SK-N-SH (cell line): Measurements from ENCODE around the gene UNKL. TPM values are rescaled to one million over a fixed set of nuclear protein-coding genes. Genes with fewer than 3 reads are reported as not detected.

Source experiments
- CTCF ChIA-PET: fragments of 300-600, 350-600 bp; formaldehyde crosslinking; extraction: SDS; loops from one replicate; lab custom pipeline; 2021; lab: Yijun Ruan, JAX
- POLR2A ChIA-PET: fragments of 350-600 bp; sonication (Branson Sonifier 250); formaldehyde crosslinking; extraction: SDS; loops from one replicate; lab custom pipeline; 2020; ENCODE audit warnings: antibody characterized with exemption, inconsistent platforms; lab: Yijun Ruan, JAX
- DNase-seq: peaks from one replicate; pipeline ENCODE4 v3.0.0; 2012
- H2AFZ ChIP-seq: fragments of 200-600 bp; sonication (generic); 2 replicates; pipeline ENCODE4 v1.8.1; 2016; ENCODE audit warnings: antibody characterized with exemption, mild to moderate bottlenecking, low read depth
- H3F3A ChIP-seq: fragments of 200-600 bp; sonication (generic); replicated peaks from 2 replicates; pipeline ENCODE3; 2016; ENCODE audit warnings: antibody characterized with exemption, mild to moderate bottlenecking; ENCODE audit not compliant: insufficient read depth
- H3K27ac ChIP-seq, 2 experiments: fragments of 200-500 bp in 1 of 2; fragments of 200-600 bp in 1 of 2; sonication (Bioruptor generic) in 1 of 2; sonication (generic), shearing (Covaris generic) in 1 of 2; 2 replicates each; pipeline versions ENCODE4 v1.5.1 to v1.6.1; 2014 to 2016; ENCODE audit warnings: low read depth in 2 of 2, inconsistent platforms in 1 of 2, low read length in 1 of 2, mild to moderate bottlenecking in 1 of 2, mixed read lengths in 1 of 2
- H3K27me3 ChIP-seq: fragments of 200-600 bp; sonication (generic), shearing (Covaris generic); 2 replicates; pipeline ENCODE4 v1.6.1; 2016; ENCODE audit warnings: mixed run types; ENCODE audit not compliant: insufficient read depth
- H3K36me3 ChIP-seq, 2 experiments: fragments of 200-500 bp in 1 of 2; fragments of 200-600 bp in 1 of 2; sonication (Bioruptor generic) in 1 of 2; sonication (generic) in 1 of 2; replicated peaks in 1 of 2; 2 replicates each; pipeline versions ENCODE3 to v1.5.1; 2014 to 2016; ENCODE audit warnings: low read length in 1 of 2, mild to moderate bottlenecking in 1 of 2; ENCODE audit not compliant: insufficient read depth in 2 of 2, control insufficient read depth in 1 of 2
- H3K4me1 ChIP-seq, 2 experiments: fragments of 200-500 bp in 1 of 2; fragments of 200-600 bp in 1 of 2; sonication (Bioruptor generic) in 1 of 2; sonication (generic), shearing (Covaris generic) in 1 of 2; 2 replicates each; pipeline versions ENCODE4 v1.5.1 to v1.6.1; 2014 to 2016; ENCODE audit warnings: low read depth in 1 of 2, low read length in 1 of 2, mixed run types in 1 of 2; ENCODE audit not compliant: insufficient read depth in 2 of 2, control insufficient read depth in 1 of 2
- H3K4me2 ChIP-seq: fragments of 200-600 bp; sonication (generic), shearing (Covaris generic); 2 replicates; pipeline ENCODE4 v1.6.1; 2017; ENCODE audit warnings: mixed run types
- H3K4me3 ChIP-seq, 2 experiments: fragments of 200-500 bp in 1 of 2; fragments of 200-600 bp in 1 of 2; sonication (Bioruptor generic) in 1 of 2; sonication (generic), shearing (Covaris generic) in 1 of 2; 2 replicates each; pipeline versions ENCODE4 v1.5.1 to v1.8.1; 2014 to 2016; ENCODE audit warnings: low read depth in 2 of 2, inconsistent platforms in 1 of 2, low read length in 1 of 2, mild to moderate bottlenecking in 1 of 2, mixed read lengths in 1 of 2, moderate library complexity in 1 of 2
- H3K79me2 ChIP-seq: fragments of 200-600 bp; sonication (generic); 2 replicates; pipeline ENCODE4 v1.8.1; 2017; ENCODE audit warnings: mild to moderate bottlenecking; ENCODE audit not compliant: insufficient read depth
- H3K9ac ChIP-seq: fragments of 200-600 bp; sonication (generic); 2 replicates; pipeline ENCODE4 v1.6.1; 2017; ENCODE audit warnings: mixed run types
- H3K9me2 ChIP-seq: fragments of 200-600 bp; sonication (generic); 2 replicates; pipeline ENCODE4 v1.6.1; 2017; ENCODE audit warnings: mixed run types
- H3K9me3 ChIP-seq: fragments of 200-600 bp; sonication (generic); 2 replicates; pipeline ENCODE4 v1.6.1; 2017; ENCODE audit warnings: mixed run types, mild to moderate bottlenecking, moderate library complexity
- H4K20me1 ChIP-seq: fragments of 200-600 bp; sonication (generic); 2 replicates; pipeline ENCODE4 v1.6.1; 2017; ENCODE audit warnings: mild to moderate bottlenecking, mixed run types; ENCODE audit not compliant: insufficient read depth
- CTCF ChIP-seq: fragments of 200-600 bp; sonication (generic); IDR thresholded peaks from 2 replicates; pipeline ENCODE4 v1.6.1; 2017; ENCODE audit warnings: antibody characterized with exemption, mild to moderate bottlenecking, moderate library complexity
- EZH2phosphoT487 ChIP-seq: fragments of 200-600 bp; sonication (generic); IDR thresholded peaks from 2 replicates; pipeline ENCODE4 v1.6.1; 2017; ENCODE audit warnings: low read depth, mixed run types, mild to moderate bottlenecking, antibody characterized with exemption, moderate library complexity, borderline replicate concordance
- FOXJ3 ChIP-seq: sonication (generic); formaldehyde crosslinking; IDR thresholded peaks from 2 replicates; pipeline ENCODE4 v1.5.1; 2020; ENCODE audit warnings: mild to moderate bottlenecking, missing genetic modification reagents
- FOXM1 ChIP-seq: IDR thresholded peaks from 2 replicates; pipeline ENCODE4 v1.4.0; 2012; ENCODE audit warnings: low read depth, mild to moderate bottlenecking
- GATA2 ChIP-seq: sonication (generic); formaldehyde crosslinking; IDR thresholded peaks from 2 replicates; pipeline ENCODE4 v1.5.0; 2020; ENCODE audit warnings: mild to moderate bottlenecking, missing genetic modification reagents
- MEF2A ChIP-seq: IDR thresholded peaks from 2 replicates; pipeline ENCODE4 v1.4.0; 2012; ENCODE audit warnings: low read depth, borderline replicate concordance
- MXI1 ChIP-seq: IDR thresholded peaks from 2 replicates; pipeline ENCODE4 v1.6.1; 2012; ENCODE audit warnings: mild to moderate bottlenecking, low read depth, low read length, improper control_type of control experiment
- NFIC ChIP-seq: IDR thresholded peaks from 2 replicates; pipeline ENCODE4 v1.4.0; 2012; ENCODE audit warnings: borderline replicate concordance
- POLR2AphosphoS5 ChIP-seq: IDR thresholded peaks from 2 replicates; pipeline ENCODE4 v1.6.1; 2012; ENCODE audit warnings: low read depth, low read length
- RAD21 ChIP-seq: IDR thresholded peaks from 2 replicates; pipeline ENCODE4 v1.6.1; 2012; ENCODE audit warnings: mild to moderate bottlenecking, low read length
- REST ChIP-seq: IDR thresholded peaks from 2 replicates; pipeline ENCODE4 v1.6.1; 2012; ENCODE audit warnings: mild to moderate bottlenecking, low read depth, low read length, moderate library complexity
- RFX5 ChIP-seq: IDR thresholded peaks from 2 replicates; pipeline ENCODE4 v1.6.1; 2012; ENCODE audit warnings: mild to moderate bottlenecking, improper control_type of control experiment, low read length
- RXRA ChIP-seq: IDR thresholded peaks from 2 replicates; pipeline ENCODE4 v1.4.0; 2012; ENCODE audit warnings: low read depth, mild to moderate bottlenecking, borderline replicate concordance
- SMC3 ChIP-seq: IDR thresholded peaks from 2 replicates; pipeline ENCODE4 v1.6.1; 2012; ENCODE audit warnings: low read depth, low read length, improper control_type of control experiment
- TAF1 ChIP-seq: IDR thresholded peaks from 2 replicates; pipeline ENCODE4 v1.6.1; 2012; ENCODE audit warnings: low read depth, mild to moderate bottlenecking, low read length, moderate library complexity, borderline replicate concordance
- TEAD4 ChIP-seq: IDR thresholded peaks from 2 replicates; pipeline ENCODE4 v1.4.0; 2012; ENCODE audit warnings: mild to moderate bottlenecking, borderline replicate concordance; ENCODE audit not compliant: insufficient read depth
- USF2 ChIP-seq: fragments of 150-350 bp; IDR thresholded peaks from 2 replicates; pipeline ENCODE4 v1.6.1; 2017; ENCODE audit warnings: antibody characterized with exemption, low read length, low read depth, borderline replicate concordance
- YY1 ChIP-seq: IDR thresholded peaks from 2 replicates; pipeline ENCODE4 v1.4.0; 2012; ENCODE audit warnings: low read depth, mild to moderate bottlenecking
- WGBS: methylation state at CpG from one replicate; pipeline ENCODE4 v1.1.6; 2017; ENCODE audit warnings: low lambda C conversion rate; 5-methylcytosine and 5-hydroxymethylcytosine counted together
- polyA plus RNA-seq, 3 experiments: library from polyadenylated mRNA; depleted of rRNA; stranded (reverse); fragments of >200 nt; gene quantifications; 2 replicates each; pipeline ENCODE4 v1.2.3, GENCODE V29; 2012

UNKL gene
- polyA plus RNA-seq, 1 of the 3 experiments (the other 2 are of a cell fraction) = 16.4 TPM

- CTCF ChIA-PET = no interaction called here
- peak; percentile 24 for DNase-seq
- WGBS = 94% methylated on average over 29 of the region's 38 CpGs
- peaks cover 0 to 10% of the 10 kb centered on the region in 2 experiments for H3K36me3 ChIP-seq
- H3K4me2 ChIP-seq = no peak overlapping the region
- H3K9ac ChIP-seq = no peak overlapping the region
- no peak overlapping the region for H3K27ac ChIP-seq
- no peak overlapping the region for H2AFZ ChIP-seq
- H3F3A ChIP-seq = no peaks in the 10 kb centered on the region
- no peak for TF ChIP-seq POLR2AphosphoS5
- TF ChIP-seq GATA2 = no peak
- TF ChIP-seq EZH2phosphoT487 = no peak
- no peak for TF ChIP-seq TEAD4
- no peak for TF ChIP-seq RAD21
- TF ChIP-seq RXRA = no peak
- no peak for TF ChIP-seq FOXJ3 (CRISPR knock-in tag)
- no peak for TF ChIP-seq USF2
- TF ChIP-seq SMC3 = no peak
- no peak for TF ChIP-seq RFX5
- TF ChIP-seq FOXM1 = no peak
- no peak for TF ChIP-seq CTCF
- no peak for TF ChIP-seq REST
- TF ChIP-seq MEF2A = no peak
- no peak for TF ChIP-seq MXI1
- TF ChIP-seq TAF1 = no peak
- TF ChIP-seq YY1 = no peak
- no peak for TF ChIP-seq NFIC
- H3K79me2 ChIP-seq = no peaks in the 10 kb centered on the region
- H3K4me1 ChIP-seq = no peaks in the 10 kb centered on the region
- no peaks in the 10 kb centered on the region for H3K9me2 ChIP-seq
- no peak overlapping the region for H3K4me3 ChIP-seq
- H3K9me3 ChIP-seq = no peaks in the 10 kb centered on the region
- no peaks in the 10 kb centered on the region for H4K20me1 ChIP-seq
- no peaks in the 10 kb centered on the region for H3K27me3 ChIP-seq
- POLR2A ChIA-PET = no interaction called here
These were observed 15.5 kb downstream of the UNKL start for GRCh38 chr16:1398826-1399581.
